Smooth muscle cell (in vitro differentiated cells): ENCODE results near the gene ARL14. TPM values are rescaled to one million over a fixed set of nuclear protein-coding genes. Genes with fewer than 3 reads are reported as not detected.

Experiments
- DNase-seq: peaks from one replicate; lab custom pipeline; 2025; ENCODE audit not compliant: unreplicated experiment; lab: John Stamatoyannopoulos, UW
- H2AFZ ChIP-seq: fragments of 200-600 bp; sonication (generic); 2 replicates; pipeline ENCODE4 v1.6.0; 2016; ENCODE audit warnings: antibody characterized with exemption, low read depth, mild to moderate bottlenecking
- H3F3A ChIP-seq: fragments of 200-600 bp; sonication (generic); 2 replicates; pipeline ENCODE4 v1.6.0; 2017; ENCODE audit warnings: antibody characterized with exemption, low read depth
- H3K27ac ChIP-seq: fragments of 200-600 bp; sonication (generic); 2 replicates; pipeline ENCODE4 v1.5.1; 2016; ENCODE audit warnings: low read depth, mild to moderate bottlenecking
- H3K27me3 ChIP-seq: fragments of 200-600 bp; sonication (generic); 2 replicates; pipeline ENCODE4 v1.6.1; 2016; ENCODE audit warnings: low read depth, mild to moderate bottlenecking
- H3K36me3 ChIP-seq: fragments of 200-600 bp; sonication (generic); 2 replicates; pipeline ENCODE4 v1.5.1; 2016; ENCODE audit warnings: low read depth
- H3K4me1 ChIP-seq: fragments of 200-600 bp; sonication (generic); 2 replicates; pipeline ENCODE4 v1.5.1; 2016; ENCODE audit warnings: low read depth
- H3K4me2 ChIP-seq: fragments of 200-600 bp; sonication (generic); 2 replicates; pipeline ENCODE4 v1.6.0; 2016; ENCODE audit warnings: mild to moderate bottlenecking
- H3K4me3 ChIP-seq: fragments of 200-600 bp; sonication (generic); 2 replicates; pipeline ENCODE4 v1.5.1; 2016; ENCODE audit warnings: mild to moderate bottlenecking
- H3K79me2 ChIP-seq: fragments of 200-600 bp; sonication (generic); 2 replicates; pipeline ENCODE4 v1.6.0; 2016; ENCODE audit warnings: low read depth, mild to moderate bottlenecking
- H3K9ac ChIP-seq: fragments of 200-600 bp; sonication (generic); 2 replicates; pipeline ENCODE4 v1.6.0; 2016; ENCODE audit warnings: low read depth
- H3K9me3 ChIP-seq: fragments of 200-600 bp; sonication (generic); replicated peaks from 2 replicates; pipeline ENCODE4 v1.5.1; 2016; ENCODE audit warnings: low read depth
- H4K20me1 ChIP-seq: fragments of 200-600 bp; sonication (generic); 2 replicates; pipeline ENCODE4 v1.6.0; 2016; ENCODE audit warnings: low read depth
- CTCF ChIP-seq: fragments of 200-600 bp; sonication (generic); IDR thresholded peaks from 2 replicates; pipeline ENCODE4 v1.5.1; 2017; ENCODE audit warnings: borderline replicate concordance, mild to moderate bottlenecking, antibody characterized with exemption; ENCODE audit not compliant: insufficient read depth, poor library complexity, severe bottlenecking
- WGBS: methylation state at CpG from one replicate; pipeline ENCODE4 v1.1.7; 2016; ENCODE audit warnings: low lambda C conversion rate; 5-methylcytosine and 5-hydroxymethylcytosine counted together
- polyA plus RNA-seq: library from polyadenylated mRNA; unstranded; fragments of >200 nt; fragmentation: Nextera tagmentation; extraction: Ambion mirVana; gene quantifications from 2 replicates; pipeline ENCODE4 v1.2.1, GENCODE V29; 2016
- total RNA-seq: library from RNA; depleted of rRNA; stranded (reverse); fragments of >200 nt; gene quantifications from 2 replicates; pipeline ENCODE4 v1.2.3, GENCODE V29; 2014

The ARL14 gene
- total and polyA plus RNA-seq, 2 experiments from 2014 or later = 1.1 TPM; not detected in 1

GRCh38 chr3:160691962-160692361 is 15.0 kb downstream of the ARL14 start:
- H3K4me1 ChIP-seq = no peaks in the 10 kb centered on the region
- no peak overlapping the region for H3K27ac ChIP-seq
- H3K9ac ChIP-seq = no peak overlapping the region
- DNase-seq = no peak
- H3K79me2 ChIP-seq = no peaks in the 10 kb centered on the region
- no peaks in the 10 kb centered on the region for H3F3A ChIP-seq
- no peak overlapping the region for H3K4me3 ChIP-seq
- no peaks in the 10 kb centered on the region for H3K9me3 ChIP-seq
- TF ChIP-seq CTCF = no peak
- H3K27me3 ChIP-seq = no peaks in the 10 kb centered on the region
- 92% methylated on average over 4 of the region's 4 CpGs for WGBS
- H3K36me3 ChIP-seq = no peaks in the 10 kb centered on the region
- no peak overlapping the region for H2AFZ ChIP-seq
- H4K20me1 ChIP-seq = no peaks in the 10 kb centered on the region
- no peak overlapping the region for H3K4me2 ChIP-seq

- H3K9me3 ChIP-seq = no peaks in the 10 kb centered on the region
- TF ChIP-seq CTCF = no peak
- no peaks in the 10 kb centered on the region for H3K4me1 ChIP-seq
- no peak overlapping the region for H3K4me3 ChIP-seq
- no peak overlapping the region for H2AFZ ChIP-seq
- H3K36me3 ChIP-seq = no peaks in the 10 kb centered on the region
- H3K9ac ChIP-seq = no peak overlapping the region
- H3K79me2 ChIP-seq = no peaks in the 10 kb centered on the region
- H3K27me3 ChIP-seq = no peaks in the 10 kb centered on the region
- no peaks in the 10 kb centered on the region for H3F3A ChIP-seq
- DNase-seq = no peak
- no peak overlapping the region for H3K4me2 ChIP-seq
- no peaks in the 10 kb centered on the region for H4K20me1 ChIP-seq
- 68% methylated on average over 2 of the region's 2 CpGs for WGBS
- no peak overlapping the region for H3K27ac ChIP-seq
These were observed 16.2 kb downstream of the ARL14 start for GRCh38 chr3:160693191-160693590.

GRCh38 chr3:160694345-160694744 is 17.4 kb downstream of the ARL14 start:
- no peak overlapping the region for H3K9ac ChIP-seq
- H3K27me3 ChIP-seq = no peaks in the 10 kb centered on the region
- no peaks in the 10 kb centered on the region for H3F3A ChIP-seq
- H3K9me3 ChIP-seq = no peaks in the 10 kb centered on the region
- no peaks in the 10 kb centered on the region for H4K20me1 ChIP-seq
- no peak for TF ChIP-seq CTCF
- H2AFZ ChIP-seq = no peak overlapping the region
- no peak for DNase-seq
- 82% methylated on average over 3 of the region's 3 CpGs for WGBS
- no peak overlapping the region for H3K4me3 ChIP-seq
- H3K4me1 ChIP-seq = no peaks in the 10 kb centered on the region
- H3K79me2 ChIP-seq = no peaks in the 10 kb centered on the region
- H3K36me3 ChIP-seq = no peaks in the 10 kb centered on the region
- H3K27ac ChIP-seq = no peak overlapping the region
- H3K4me2 ChIP-seq = no peak overlapping the region

- Histone ChIP-seq H3K36me3 (no peaks in the 10 kb centered on the region), H3K9me3 (no peaks in the 10 kb centered on the region), H3K9ac (no peak overlapping the region), H2AFZ (no peak overlapping the region), H3F3A (no peaks in the 10 kb centered on the region), H4K20me1 (no peaks in the 10 kb centered on the region), H3K27me3 (no peaks in the 10 kb centered on the region), H3K27ac (no peak overlapping the region), H3K79me2 (no peaks in the 10 kb centered on the region), H3K4me2 (no peak overlapping the region), H3K4me1 (no peaks in the 10 kb centered on the region), H3K4me3 (no peak overlapping the region)
- no peak for DNase-seq
- no peak for TF ChIP-seq CTCF
- 94% methylated on average over 8 of the region's 8 CpGs for WGBS
These were observed 18.0 kb downstream of the ARL14 start for GRCh38 chr3:160695003-160695402.
